Panc1 (cell line): ENCODE measurements around the gene LSG1. TPM values are rescaled to one million over a fixed set of nuclear protein-coding genes. Genes with fewer than 3 reads are reported as not detected.

Experiments used
- ATAC-seq: fragments of 200-7000 bp; cut with Tn5 transposase; 2 replicates; pipeline ENCODE4 v1.9.1; 2020; ENCODE audit warnings: mild to moderate bottlenecking, moderate library complexity
- BruUV-seq: library from RNA; stranded (reverse); fragments of 400-500 nt; replicated peaks from 2 replicates; lab custom pipeline; 2021; lab: Mats Ljungman, UMichigan
- CTCF ChIA-PET: fragments of 300-600 bp; sonication (Branson Sonifier 250); formaldehyde crosslinking; loops from one replicate; lab custom pipeline; 2022; ENCODE audit warnings: antibody characterized with exemption; lab: Charles Lee
- POLR2A ChIA-PET: fragments of 300-600 bp; sonication (Branson Sonifier 250); formaldehyde crosslinking; loops from one replicate; lab custom pipeline; 2022; ENCODE audit warnings: antibody characterized with exemption; lab: Charles Lee
- DNase-seq: peaks from one replicate; pipeline ENCODE4 v3.0.0-alpha.2; 2010; ENCODE audit warnings: low read depth, low spot score
- H3K27ac ChIP-seq: 2 replicates; pipeline ENCODE4 v1.5.1; 2011; ENCODE audit warnings: mild to moderate bottlenecking, low read length, inconsistent platforms
- H3K27me3 ChIP-seq: fragments of 200-500 bp; sonication (Bioruptor generic); 2 replicates; pipeline ENCODE4 v1.6.0; 2014; ENCODE audit warnings: low read length, inconsistent platforms; ENCODE audit not compliant: control insufficient read depth, insufficient read depth
- H3K36me3 ChIP-seq: fragments of 200-500 bp; sonication (Bioruptor generic); 2 replicates; pipeline ENCODE4 v1.5.1; 2014; ENCODE audit warnings: inconsistent platforms, mild to moderate bottlenecking, low read length, moderate library complexity; ENCODE audit not compliant: control insufficient read depth, insufficient read depth
- H3K4me1 ChIP-seq: 2 replicates; pipeline ENCODE4 v1.5.1; 2011; ENCODE audit warnings: inconsistent platforms, mild to moderate bottlenecking, low read length, moderate library complexity; ENCODE audit not compliant: control insufficient read depth, insufficient read depth
- H3K4me3 ChIP-seq, 2 experiments: 2 replicates each; pipeline ENCODE4 v1.5.1; 2011 to 2012; ENCODE audit warnings: low read depth in 2 of 2, low read length in 2 of 2, mild to moderate bottlenecking in 2 of 2, inconsistent platforms in 1 of 2, moderate library complexity in 1 of 2
- H3K9me3 ChIP-seq: fragments of 200-500 bp; sonication (Bioruptor generic); 2 replicates; pipeline ENCODE4 v1.5.1; 2014; ENCODE audit warnings: low read depth, mild to moderate bottlenecking, inconsistent platforms, low read length, moderate library complexity; ENCODE audit not compliant: control insufficient read depth, insufficient read depth
- CTCF ChIP-seq: fragments of 450-650 bp; IDR thresholded peaks from 2 replicates; pipeline ENCODE4 v1.5.1; 2017; ENCODE audit warnings: mild to moderate bottlenecking
- POLR2AphosphoS5 ChIP-seq: IDR thresholded peaks from 2 replicates; pipeline ENCODE4 v1.6.1; 2012; ENCODE audit warnings: mild to moderate bottlenecking, low read depth, low read length, moderate library complexity
- REST ChIP-seq, 2 experiments: IDR thresholded peaks; 2 replicates each; pipeline ENCODE4 v1.6.1; 2011 to 2012; ENCODE audit warnings: low read depth in 2 of 2, control low read depth in 1 of 2, low read length in 1 of 2, mild to moderate bottlenecking in 1 of 2, moderate library complexity in 1 of 2; ENCODE audit not compliant: insufficient read depth in 1 of 2
- SIN3A ChIP-seq: IDR thresholded peaks from 2 replicates; pipeline ENCODE4 v1.6.1; 2012; ENCODE audit warnings: low read depth, mild to moderate bottlenecking, low read length, moderate library complexity, borderline replicate concordance; ENCODE audit not compliant: insufficient read depth
- TCF7L2 ChIP-seq: IDR thresholded peaks from 2 replicates; pipeline ENCODE4 v1.6.1; 2011; ENCODE audit warnings: mild to moderate bottlenecking, low read depth, low read length, inconsistent platforms
- in situ Hi-C: cut with HindIII; loops from 2 replicates; pipeline ENCODE4 v1.10.0; 2016; ENCODE audit warnings: low sequenced_read_pairs, low pct_unique_long_range_greater_than_20kb
- intact Hi-C: fragments of 100-400 bp; cut with micrococcal nuclease; formaldehyde crosslinking; loops from one replicate; pipeline ENCODE4 v1.10.0; 2022; ENCODE audit not compliant: unreplicated experiment
- total RNA-seq: library from RNA; stranded (reverse); gene quantifications from one replicate; pipeline ENCODE4 v1.2.1, GENCODE V29; 2021; ENCODE audit not compliant: unreplicated experiment

Gene LSG1
- total RNA-seq, 1 experiment from 2014 or later, result 72.9 TPM

GRCh38 chr3:194637541-194638400, 34.2 kb downstream of the LSG1 start:
- no peak for DNase-seq
- peaks cover 10% of the 10 kb centered on the region; the same call in 1 of the 2 replicates for H3K36me3 ChIP-seq
- ChIA-PET POLR2A (interaction anchor here (0.7 kb wide), 1 partner anchor 90 kb away, joined by 4 read pairs; no protein-coding TSS in a partner anchor), CTCF (interaction anchor here (0.6 kb wide), 1 partner anchor 11 kb away, joined by 3 read pairs; no protein-coding TSS in a partner anchor)
- in situ Hi-C loops (no loop called here), intact Hi-C loops (no loop called here)
- no peaks in the 10 kb centered on the region for H3K27me3 ChIP-seq
- TF ChIP-seq TCF7L2 (no peak), CTCF (no peak), POLR2AphosphoS5 (no peak), REST (IDR thresholded peaks at IDR 0.05; ENCODE audit: insufficient read depth in 1 of 2, low read depth in 2 of 2, low read length in 1 of 2) (no peak), SIN3A (no peak)
- no peak overlapping the region for H3K27ac ChIP-seq
- no TSS peak for BruUV-seq
- H3K9me3 ChIP-seq, result no peaks in the 10 kb centered on the region
- H3K4me3 ChIP-seq, result no peak overlapping the region
- no peak for ATAC-seq
- no peaks in the 10 kb centered on the region for H3K4me1 ChIP-seq

GRCh38 chr3:194637066-194637465, 34.9 kb downstream of the LSG1 start:
- TF ChIP-seq REST (IDR thresholded peaks at IDR 0.05; ENCODE audit: insufficient read depth in 1 of 2, low read depth in 2 of 2, low read length in 1 of 2), result no peak
- no peak for TF ChIP-seq SIN3A
- no peak for TF ChIP-seq CTCF
- no peak; the same call in 1 of the 2 replicates for TF ChIP-seq POLR2AphosphoS5
- TF ChIP-seq TCF7L2, result no peak
- Histone ChIP-seq H3K4me1 (peaks cover under 1% of the 10 kb centered on the region; the same call in 1 of the 2 replicates), H3K36me3 (0 out of 2 replicates have a peak, but pooled peaks cover 3% of the 10 kb centered on the region), H3K9me3 (peaks cover under 1% of the 10 kb centered on the region; the same call in 1 of the 2 replicates), H3K27me3 (no peaks in the 10 kb centered on the region), H3K27ac (no peak overlapping the region), H3K4me3 (no peak overlapping the region)
- in situ Hi-C loops, result no loop called here
- no peak for ATAC-seq
- POLR2A ChIA-PET, result no interaction called here
- no peak for DNase-seq
- intact Hi-C loops, result no loop called here
- no TSS peak for BruUV-seq
- CTCF ChIA-PET, result no interaction called here
